GM21381 (cell line): ENCODE results near the gene KIAA1671.
"Not testable (repeated sequence)": the region's sequence is repeated elsewhere in the genome, so short reads cannot be mapped to it uniquely, and the experiment has no call there.

Experiments used
- ATAC-seq: cut with Tn5 transposase; IDR thresholded peaks from one replicate; pipeline ENCODE4 v1.9.1; 2021; ENCODE audit warnings: mild to moderate bottlenecking, moderate library complexity; ENCODE audit not compliant: unreplicated experiment

Gene KIAA1671

DNA sequence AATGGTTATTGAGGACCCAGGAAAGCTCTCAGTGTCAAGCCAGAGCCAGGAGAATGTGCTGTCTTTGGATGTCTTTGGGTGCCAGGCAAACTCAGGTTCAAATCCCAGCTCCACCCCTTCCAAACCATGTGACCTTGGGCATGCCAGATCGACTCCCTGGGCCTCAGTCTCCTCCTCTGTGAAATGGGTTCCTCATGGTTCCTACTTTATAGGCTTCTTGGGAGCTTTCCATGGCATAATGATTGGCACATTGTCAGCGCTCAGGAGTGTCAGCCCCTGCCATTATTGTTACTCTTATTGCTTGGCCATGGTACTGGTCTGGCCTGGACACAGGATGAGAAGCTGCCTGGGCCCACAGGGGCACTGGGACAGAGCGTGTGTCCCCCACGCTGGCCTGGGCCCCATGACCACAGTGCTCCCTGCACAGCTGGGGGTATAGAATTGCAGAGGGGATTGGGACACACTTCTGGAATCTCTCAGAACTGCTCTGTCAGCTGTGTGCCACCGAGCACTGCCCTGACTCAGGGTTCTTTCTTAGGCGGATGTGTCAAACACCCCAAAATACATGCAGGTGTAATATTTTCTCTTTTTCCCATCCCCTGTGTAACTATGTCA, 209.5 kb downstream of the KIAA1671 start:
- no peak for ATAC-seq

DNA sequence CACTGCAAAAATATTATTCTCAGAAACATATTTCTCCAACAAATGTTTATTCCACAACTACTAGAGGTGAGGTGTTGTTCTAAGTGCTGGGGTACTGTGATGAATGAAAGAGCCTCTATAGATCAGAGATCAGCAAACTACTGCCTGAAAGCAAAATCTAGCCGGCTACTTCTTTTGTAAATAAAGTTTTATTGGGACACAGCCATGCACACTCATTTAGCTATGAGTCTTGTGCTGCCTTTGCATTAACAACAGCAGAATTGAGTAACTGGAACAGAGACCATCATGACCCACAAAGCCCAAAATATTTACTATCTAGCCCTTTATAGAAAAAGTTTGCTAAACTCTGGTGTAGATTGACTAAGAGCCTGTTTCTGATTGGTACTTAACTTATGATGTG, 210.0 kb downstream of the KIAA1671 start:
- no peak for ATAC-seq

DNA sequence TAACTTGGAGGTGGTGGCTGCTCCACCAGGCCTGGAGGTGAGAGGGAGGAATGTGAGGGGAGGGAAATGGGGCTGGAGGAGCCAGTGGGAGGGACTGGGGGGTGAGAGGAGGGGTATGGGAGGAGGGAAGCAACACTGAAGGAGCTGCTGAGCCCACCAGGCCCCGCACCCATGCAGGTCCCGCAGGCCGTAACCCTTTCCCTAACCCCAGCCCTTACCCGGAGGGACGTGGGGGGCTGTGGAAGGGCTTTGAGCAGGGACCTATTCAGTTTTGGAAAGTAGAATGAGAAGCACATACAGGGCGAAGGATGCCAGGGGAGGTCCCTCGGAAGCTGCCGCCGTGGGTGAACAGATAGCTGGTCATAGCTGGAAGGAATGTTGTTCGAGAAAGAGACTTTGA, 213.3 kb downstream of the KIAA1671 start:
- ATAC-seq = no peak

DNA sequence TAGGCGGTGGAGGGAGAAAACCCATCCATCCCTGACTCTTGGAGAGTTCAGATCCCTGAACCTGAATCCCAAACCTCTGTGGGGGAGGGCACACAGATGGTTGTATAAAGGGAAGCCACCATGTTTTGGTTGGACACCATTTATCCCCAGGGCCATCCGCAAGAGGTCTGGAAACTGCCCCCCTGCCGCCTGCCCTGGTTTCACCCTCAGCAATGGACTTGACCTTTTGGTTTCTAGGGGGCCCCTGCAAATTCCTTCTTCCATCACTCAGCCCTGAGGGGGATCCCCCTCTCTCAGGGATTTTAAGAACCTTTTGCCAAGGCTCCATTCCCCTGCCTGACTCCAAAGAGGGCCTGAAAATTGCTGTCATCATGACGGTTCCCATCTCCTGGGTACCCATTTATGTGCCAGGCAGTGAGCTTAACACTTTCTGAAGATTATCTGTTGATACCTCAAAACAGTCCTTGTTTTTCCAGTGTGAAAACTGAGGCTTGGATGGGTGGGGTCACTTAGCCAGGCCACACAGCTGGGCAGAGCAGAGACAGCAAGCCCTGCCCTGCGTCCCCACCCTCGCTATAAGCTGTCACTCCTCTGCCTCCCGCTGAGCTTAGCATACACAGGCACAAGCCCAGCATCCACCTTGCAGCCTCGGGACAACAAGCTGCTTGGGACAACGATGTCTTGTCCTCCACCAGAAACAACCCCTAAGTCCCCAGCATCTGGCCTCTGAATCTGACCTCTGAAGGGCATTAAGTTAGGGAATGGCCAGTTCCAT, 213.9 kb downstream of the KIAA1671 start:
- ATAC-seq = no peak

DNA sequence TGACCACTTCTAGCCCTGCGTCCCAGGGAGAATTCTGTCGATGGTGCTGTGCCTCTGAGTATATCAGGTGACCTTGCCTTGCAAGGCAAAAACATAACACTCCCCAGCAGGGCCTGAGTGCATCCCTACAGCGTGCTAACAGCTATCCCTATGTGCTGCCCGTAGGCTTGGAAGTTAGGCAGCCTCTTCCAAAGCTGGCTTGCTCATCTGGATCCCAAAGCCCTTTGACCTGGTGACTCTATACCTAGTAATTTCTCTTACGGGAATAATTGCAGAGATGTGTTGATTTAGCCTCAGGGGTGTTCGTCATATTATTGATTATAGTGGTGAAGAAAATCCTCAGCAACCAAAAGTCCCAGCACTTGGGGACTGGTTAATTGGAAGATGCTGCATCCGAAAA, 214.6 kb downstream of the KIAA1671 start:
- no peak for ATAC-seq

DNA sequence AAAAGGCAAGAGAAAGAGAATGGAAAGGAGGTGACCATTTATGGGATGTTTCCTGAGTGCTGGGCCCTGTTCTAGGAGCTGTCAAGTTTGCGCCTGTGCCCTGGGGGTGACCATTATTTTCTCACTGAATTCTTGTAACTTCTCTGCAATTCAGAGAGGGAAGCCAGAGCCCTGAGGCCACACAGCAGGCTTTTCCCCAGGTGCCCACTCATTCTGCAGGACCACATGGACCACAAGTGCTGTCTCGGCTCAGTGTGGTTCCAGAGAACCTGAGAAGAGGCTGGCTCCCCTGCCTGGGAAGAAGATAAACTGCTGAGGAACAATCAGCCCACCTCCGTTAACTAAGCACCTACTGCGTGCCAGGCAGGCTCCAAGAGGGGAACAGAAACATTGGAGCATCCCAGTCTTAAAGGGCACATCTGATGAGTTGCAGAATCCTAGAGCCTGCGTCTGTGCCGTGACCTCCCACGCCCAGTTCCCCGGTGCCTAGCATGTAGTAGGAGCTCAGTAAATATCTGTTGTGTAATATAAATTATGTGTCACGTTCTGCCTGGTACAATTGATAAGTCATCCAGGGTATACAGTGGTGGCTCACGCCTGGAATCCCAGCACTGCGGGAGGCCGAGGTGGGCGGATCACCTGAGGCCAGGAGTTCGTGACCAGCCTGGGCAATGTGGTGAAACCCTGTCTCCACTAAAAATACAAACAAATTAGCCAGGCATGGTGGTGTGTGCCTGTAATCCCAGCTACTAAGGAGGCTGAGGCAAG, 215.5 kb downstream of the KIAA1671 start:
- ATAC-seq = no peak

DNA sequence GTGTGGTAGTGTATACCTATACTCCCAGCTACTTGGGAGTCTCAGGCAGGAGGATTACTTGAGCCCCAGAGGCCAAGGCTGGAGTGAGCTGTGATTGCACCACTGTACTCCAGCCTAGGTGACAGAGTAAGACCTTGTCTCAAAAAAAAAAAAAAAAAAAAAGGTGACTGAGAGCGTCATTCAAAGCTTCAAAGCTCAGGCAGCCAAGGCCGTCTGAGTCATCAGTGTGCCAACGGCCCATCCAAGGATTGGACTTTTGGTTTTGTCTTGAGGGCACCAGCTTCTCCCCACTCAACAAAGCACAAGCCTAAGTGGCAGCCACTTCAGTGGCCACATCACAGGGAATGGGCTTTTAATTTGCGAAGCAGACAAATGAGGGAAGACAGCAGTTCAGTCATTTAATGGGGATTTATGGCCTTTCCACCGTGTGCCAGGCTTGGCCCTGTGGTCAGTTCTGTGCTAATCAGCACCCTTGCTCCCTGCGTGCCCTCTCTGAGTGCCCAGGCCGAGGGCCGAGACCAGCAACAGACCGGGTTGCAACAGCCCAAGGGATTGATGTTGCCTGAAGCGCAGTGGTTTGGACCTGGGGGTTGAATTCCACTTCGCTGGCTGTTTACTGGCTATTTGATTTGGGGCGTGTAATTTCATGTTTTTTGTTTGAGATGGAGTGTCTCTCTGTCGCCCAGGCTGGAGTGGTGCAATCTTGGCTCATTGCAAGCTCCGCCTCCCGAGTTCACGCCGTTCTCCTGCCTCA, 216.9 kb downstream of the KIAA1671 start:
- ATAC-seq = no peak

DNA sequence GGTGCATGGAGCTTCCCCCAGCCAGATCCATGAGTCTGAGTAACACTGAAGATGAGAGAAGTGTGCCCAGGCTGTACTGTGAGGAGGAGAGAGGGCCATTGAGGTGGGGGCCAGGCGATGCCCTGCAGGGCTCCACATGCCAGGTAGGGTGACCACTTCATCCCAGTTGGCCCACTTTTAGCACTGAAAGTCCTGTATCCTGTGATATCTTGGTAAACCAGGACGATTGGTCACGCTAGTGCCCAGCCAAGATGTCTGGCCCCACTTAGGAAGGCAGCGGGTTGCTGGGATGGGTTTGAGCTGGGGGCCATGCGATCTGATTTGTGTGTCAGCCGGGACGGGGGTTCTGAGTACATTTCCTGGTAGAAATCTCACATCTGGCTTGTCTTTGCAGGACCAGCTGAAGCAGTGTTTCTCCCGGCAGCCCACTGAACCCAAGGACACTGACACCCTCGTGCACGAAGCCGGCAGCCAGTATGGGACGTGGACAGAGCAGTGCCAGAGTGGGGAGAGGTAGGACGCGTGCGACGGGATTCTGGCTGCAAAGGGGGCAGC, 218.0 kb downstream of the KIAA1671 start:
- no peak for ATAC-seq

DNA sequence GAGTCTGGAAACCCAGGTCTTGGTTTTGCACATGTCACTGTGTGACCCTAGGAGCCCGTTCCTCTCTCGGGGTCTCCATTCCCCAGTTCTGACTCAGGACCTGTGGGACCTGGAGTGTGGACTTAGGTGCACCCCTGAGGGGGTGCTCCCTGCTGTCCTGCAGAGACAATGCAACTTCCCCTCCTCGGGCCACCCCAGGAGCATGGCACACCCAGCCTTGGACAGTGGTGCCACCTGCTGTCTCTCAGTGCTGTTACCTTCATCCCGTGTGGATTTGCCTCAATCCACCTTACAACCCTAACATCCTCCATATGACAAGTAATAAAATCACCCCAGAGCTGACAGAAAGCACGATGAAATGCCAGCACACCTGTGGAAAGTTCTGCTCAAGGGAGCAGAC, 219.6 kb downstream of the KIAA1671 start:
- no peak for ATAC-seq

DNA sequence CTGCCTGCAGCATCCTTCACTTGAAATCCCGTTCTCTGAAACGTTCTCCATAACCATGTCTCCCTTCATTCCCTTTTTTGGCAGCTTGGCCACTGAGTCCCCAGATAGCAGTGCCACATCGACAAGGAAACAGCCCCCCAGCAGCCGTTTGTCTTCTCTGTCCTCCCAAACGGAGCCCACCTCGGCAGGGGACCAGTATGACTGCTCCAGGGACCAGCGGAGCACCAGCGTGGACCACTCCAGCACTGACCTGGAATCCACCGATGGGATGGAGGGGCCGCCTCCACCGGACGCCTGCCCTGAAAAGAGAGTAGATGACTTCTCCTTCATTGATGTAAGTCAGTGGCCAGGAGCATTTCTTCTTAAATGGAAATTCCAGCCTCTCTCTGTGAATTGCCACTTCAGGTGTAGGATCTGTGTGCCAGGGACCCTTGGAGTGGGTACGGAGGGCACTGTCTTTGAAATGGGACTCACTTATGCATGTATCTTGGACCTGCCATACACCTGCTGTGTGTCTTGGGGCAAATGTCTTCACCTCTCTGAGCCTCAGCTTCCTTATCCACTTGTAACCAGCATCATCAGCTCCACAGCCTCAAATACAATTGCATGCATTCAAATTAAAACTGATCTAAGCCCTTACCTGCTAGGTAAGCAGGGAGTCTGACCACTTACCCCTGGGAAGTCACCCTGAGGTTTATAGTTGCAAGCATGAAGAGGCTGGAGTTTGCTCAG, 221.8 kb downstream of the KIAA1671 start:
- no peak for ATAC-seq

DNA sequence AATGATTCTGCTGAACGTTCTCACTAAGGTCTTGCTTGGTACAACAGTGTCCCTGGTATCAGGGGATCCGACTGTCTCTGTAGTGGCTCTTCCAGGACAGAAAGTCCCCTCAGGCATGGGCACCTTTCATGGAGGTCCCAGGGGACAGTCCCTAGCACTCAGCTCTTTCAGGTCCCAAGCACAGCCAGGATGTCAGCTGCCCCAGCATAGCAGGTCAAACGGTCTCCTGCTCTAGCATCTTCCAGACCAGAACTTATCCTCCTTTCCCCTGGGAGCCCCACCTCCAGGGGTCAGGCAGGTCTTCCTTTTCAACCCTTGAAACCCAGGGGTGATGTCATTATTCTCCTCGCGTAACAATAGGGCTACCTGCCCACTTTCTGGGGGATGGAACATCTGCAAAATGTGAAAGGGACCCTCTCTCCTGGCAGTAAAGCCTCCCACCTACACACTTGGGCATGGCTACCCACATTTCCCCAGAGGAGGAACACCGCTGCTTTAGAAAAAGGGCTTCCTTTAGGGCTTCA, 222.4 kb downstream of the KIAA1671 start:
- ATAC-seq = no peak

DNA sequence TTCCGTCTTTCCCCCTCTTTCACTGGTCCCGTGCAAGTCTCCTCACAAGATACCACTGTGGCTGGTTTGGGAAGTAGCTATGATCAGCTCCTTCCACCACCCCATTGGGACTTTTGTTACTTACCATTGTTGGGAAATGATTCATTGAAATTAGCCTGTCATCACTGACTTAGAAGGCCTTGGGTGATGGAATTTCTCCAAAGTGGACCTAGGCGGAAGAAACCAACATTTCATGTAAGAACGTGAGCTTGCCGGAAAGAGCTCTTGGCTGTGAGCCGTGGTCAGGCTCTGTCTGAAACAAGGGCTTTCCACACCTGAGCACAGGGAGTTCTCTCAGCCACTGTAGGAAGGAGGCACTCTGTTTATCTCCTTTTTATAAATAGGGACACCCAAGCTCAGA, 223.7 kb downstream of the KIAA1671 start:
- ATAC-seq = no peak

DNA sequence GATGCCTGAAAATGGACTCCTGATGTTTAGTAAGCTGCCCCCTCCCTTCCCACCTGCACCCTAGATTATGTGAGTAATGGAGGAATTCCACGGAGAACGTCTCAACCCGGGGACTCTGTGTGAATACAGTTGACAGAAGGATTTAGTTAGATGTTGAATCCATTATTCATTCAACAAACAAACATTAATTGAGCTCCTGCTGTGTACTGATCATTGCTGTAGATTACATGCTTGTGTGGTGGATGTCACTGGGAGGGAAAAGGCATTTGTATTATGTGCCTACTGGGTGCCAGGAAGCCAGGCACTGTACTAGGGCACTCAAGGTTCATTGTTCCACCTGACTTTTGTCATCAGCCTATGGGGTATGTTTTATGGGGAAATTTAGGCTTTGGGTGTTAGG, 224.3 kb downstream of the KIAA1671 start:
- no peak for ATAC-seq

DNA sequence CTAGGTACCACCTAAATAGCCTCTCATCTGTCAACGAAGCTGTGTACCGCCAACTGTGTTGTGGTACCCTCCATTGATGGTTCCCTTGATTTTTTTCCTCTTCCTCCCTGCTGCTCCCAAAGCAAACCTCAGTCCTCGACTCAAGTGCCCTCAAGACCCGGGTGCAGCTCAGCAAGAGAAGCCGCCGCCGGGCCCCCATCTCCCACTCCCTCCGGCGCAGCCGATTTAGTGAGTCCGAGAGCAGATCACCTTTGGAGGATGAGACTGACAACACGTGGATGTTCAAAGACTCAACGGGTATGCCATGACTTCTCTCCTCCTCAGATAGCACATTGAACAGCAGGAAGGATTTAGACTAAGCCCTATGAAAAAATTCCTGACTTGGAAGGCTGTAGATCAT, 224.7 kb downstream of the KIAA1671 start:
- no peak for ATAC-seq

DNA sequence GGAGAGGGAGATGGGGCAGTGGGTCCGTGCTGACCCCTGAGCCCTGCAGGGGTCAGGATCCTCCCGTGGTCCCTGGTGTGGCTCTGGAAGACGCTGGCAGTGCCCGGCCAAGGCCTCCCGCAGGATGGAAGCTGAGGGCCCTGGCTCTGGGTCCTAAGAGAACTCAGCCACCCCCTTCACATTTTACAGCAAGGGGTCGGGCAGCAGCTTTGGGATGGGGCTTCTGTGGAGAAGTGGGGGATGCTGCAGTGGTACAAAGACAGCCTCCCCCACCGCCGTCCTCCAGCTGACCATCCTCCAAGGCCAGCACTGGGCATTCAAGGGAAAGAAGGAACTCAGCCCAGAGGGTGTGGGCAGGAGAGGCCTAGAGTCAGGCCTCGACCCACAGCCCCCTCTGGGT, 225.4 kb downstream of the KIAA1671 start:
- ATAC-seq = no peak

DNA sequence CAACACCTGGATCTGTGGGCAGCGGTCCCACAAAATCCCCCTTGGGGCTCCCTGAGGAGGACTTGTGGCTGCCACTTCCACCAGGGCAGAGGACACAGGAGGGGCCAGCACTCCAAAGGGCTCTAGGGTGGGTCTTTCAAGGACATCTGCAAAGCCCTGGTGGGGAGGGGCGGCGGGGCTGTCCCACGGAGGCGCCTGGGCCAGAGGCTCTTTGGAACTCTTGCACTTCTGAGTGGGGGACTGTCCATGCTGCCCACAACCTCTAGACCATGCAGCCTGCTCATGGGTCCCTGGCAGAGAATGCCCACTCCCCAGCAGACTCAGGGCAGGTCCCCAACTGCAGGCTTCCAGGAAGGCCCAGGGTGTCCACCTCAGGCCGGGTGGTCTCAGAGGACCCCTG, 225.8 kb downstream of the KIAA1671 start:
- not testable (repeated sequence) for ATAC-seq

DNA sequence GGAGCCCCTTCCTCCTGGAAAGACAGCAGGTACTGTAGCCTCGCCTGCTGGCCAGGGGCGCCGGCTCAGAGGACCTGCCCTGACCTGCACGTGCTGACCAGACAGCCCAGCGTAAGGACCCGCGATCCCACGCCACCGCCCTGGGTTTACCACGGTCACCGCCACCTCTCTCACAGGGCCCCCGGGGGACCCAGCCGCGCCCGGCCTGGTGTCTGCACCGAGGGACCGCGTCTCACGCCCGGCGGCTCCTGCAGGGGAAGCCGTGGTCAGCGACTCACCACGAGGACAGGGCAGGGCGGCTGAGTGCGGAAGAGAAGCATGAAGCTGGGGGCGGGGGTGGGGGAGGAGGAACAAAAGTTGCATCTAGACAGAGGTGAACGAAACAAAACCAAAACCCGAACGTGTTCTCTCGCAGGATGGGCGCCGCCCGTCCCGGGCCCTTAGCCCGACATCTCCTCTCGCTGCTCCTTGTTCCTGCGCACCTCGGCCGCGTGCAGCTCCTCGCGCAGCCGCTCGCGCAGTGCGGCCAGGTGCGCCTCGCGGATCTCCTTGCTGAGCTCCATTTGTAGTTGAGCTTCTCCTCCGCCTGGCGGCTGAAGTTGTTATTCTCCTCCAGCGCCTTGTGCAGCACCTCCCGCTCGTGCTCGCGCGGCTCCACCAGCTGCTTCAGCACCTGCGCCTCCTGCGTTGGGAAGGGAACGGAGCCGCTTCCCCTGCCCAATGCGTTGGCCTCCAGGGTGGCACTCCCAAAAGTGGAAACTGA, 226.5 kb downstream of the KIAA1671 start:
- ATAC-seq = not testable (repeated sequence)

DNA sequence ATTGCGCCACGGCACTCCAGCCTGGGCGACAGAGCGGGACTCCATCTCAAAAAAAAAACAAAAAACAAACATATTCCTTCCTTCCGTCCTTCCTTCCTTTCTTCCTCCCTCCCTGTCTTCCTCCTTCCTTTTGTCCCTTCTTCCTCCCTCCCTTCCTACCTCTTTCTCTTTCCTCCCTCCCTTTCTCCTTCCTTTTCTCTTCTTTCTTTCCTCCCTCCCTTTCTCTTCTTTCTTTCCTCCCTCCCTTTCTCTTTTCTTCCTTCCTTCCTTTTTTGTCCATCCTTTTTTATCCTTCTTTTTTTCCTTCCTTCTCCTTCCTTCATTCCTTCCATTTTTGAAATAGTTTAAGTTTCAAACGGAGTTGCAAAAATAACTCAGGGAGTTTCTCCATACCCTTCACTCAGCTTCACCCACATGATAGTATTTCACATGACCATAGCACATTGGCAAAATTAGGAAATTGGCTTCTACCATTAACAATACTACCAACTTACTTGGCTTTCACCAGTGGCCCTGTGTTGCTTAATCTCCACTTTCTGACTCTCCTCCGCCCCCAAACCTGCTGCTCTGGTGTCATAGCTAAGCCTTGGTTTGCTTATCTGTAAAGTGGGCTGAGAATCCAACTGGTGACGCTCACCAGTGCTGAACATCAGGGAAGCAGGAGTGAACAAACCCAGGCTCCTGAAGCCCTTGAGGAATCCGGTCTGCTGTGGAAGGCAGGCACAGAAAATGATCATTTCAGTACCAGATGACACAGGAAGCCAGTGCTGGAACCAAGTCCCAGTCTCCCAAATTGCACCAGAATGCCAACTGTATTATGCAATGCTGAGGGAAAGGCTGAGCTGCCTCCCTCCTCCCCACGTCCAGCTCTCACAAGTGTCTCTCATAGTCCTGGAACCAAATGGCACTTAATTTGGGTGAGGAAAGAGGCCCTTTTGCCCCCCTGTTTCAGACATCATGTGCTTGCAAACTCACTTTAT, 229.9 kb downstream of the KIAA1671 start:
- ATAC-seq = no peak
